HG03064 (cell line): ENCODE measurements around the gene MED13L.

Source experiments
- ATAC-seq: cut with Tn5 transposase; IDR thresholded peaks from one replicate; pipeline ENCODE4 v1.9.1; 2021; ENCODE audit warnings: low read depth; ENCODE audit not compliant: unreplicated experiment

Gene MED13L

DNA sequence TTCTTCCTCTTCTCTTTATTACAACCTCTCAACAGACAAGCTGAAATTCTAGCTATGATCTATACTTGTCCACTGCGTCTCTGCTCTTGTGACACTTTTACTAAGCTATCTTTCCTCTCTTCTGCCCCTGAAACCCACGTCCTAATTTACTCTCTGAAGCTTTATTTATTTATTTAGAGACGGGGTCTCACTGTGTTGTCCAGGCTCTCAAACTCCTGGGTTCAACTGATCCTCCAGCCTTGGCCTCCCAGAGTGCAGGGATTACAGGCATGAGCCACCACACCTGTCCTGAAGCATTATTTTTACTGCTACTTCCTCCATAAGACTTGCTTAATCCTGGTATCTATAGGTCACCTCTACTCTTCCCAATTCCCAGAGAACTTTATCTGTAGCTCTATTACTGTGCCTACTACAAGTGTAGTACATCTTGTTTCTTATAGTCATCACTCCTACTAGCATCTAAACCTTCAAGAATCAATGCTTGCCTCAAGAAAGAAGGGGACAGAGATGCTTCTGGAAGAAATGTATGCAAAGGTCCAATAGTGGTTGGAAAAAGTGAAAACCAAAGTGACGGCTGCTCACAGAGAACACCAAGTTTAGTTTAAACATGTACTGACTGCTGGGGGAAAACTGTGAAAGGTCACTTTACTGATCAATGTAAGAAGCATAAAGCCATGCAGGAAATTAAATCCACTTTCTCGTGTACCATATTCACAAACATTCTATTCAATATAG lies 61.3 kb downstream of the MED13L start:
- no peak for ATAC-seq

DNA sequence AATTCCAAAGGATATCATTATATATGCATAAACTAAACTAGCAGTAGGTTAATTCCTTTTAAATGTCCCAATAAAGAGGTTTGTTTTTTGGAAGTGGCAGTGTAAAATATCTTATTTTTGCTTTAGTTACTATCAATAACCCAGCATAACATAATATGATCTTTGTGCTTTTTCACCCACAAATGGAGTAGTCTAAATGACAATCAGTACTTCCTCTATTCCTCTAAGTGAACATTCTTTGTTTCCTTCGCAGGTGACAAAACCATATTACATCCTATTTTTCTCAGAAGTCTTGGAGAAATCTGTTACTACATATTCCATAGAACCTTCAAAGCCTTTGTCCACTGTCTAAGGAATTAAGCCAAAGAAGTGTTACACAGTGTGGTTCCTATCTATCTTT lies 62.5 kb downstream of the MED13L start:
- ATAC-seq = no peak

DNA sequence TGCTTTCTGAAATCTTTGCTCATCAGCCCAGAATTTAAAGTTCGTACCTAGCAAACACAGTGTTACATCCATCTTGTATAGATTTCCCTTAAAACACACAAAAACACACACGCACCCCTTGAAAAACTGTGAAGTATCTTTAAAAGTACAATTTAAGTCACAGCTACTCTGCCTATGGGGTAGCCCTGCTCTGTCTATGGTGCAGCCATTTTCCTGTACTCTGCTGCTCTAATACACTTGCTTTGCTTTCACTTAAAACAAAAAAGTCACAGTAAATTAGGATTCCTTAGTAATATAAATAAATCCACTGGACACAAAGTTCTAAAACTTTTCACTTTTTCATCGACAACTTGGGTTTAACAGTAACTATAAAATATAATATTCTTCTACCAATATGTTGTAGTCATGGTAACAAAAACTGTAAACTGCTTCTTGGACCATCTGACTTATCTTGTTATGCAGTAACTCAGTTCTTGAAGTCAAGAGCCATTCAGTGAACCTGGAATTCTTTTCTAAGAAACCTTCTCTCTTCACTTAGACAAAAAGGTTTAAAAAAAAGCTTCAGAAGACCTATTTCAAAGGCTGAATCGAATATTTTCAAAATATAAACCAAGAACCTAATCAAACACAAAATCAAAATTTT lies 63.5 kb downstream of the MED13L start:
- no peak for ATAC-seq

DNA sequence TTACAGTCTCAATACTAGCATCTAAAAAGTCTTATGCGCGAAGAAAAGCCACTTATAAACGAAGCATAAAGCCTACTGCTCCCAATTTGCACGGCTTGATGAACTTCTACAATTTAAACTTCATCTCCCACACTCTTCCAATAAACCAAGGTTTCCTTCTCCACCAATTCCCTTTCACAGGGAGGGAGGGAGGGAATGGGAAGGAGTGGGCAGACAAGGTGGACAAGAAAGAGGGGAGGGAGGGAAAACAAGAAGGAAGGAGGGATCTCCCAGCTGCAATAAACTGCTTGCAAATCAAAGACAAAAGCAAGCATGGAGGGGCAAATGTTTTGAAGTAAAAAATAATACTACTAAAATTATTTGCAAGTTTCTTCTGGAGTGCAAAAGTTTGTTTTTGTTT lies 64.5 kb downstream of the MED13L start:
- no peak for ATAC-seq

DNA sequence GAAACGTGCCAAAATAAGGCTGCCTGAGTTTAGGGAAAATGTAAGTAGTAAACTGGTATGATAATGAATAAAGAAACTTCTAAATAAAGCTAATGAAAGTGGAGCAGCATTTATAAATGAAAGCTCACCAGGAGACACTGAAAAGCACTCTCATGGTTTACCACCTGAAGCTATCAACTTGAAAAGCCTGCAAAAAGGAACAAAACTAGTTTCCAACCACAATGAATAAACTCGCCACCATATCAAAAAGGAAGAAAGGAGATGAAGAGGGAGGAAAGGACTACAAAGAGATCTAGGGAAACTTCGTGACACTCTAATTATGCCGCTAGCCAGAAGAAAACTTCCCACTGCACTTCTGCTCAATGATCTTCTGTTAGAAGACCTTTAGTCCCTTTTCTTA lies 66.7 kb downstream of the MED13L start:
- ATAC-seq = no peak

DNA sequence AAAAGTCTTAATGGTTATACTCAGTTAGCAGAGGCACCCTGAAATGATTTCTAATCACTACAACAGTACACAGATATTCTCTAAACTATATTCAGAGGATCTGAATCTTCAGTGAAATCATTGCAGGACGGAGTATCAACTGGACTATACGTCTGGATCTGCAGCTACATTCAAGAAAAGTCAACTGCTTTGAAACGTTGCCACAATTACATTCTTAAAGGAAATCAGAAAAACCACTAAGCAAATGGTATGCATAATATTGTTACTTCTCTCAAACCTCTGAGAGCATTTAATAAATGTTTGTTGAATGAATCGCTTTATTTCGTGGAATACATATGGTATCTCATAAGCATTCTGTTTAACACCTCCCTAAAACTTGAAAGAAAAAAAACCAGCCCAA lies 67.4 kb downstream of the MED13L start:
- ATAC-seq = no peak

DNA sequence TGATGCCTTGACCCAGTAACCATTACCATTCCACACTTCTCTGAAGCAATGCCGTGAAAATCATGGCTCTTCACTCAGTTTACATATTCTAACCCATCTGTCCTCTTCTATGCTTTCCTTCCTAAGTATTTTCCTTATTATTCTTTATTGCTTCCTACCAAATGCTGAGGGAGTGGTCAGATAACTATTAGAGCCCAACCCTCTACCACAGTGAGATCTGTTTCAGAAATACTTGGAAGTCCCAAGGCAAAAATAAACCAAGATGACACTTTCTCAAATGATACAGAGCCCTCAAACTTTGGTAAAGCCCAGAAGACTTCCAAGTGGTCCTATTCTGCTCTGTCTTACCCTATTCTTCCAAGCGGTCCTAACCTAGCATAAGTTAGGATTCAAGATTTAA lies 68.0 kb downstream of the MED13L start:
- no peak for ATAC-seq

DNA sequence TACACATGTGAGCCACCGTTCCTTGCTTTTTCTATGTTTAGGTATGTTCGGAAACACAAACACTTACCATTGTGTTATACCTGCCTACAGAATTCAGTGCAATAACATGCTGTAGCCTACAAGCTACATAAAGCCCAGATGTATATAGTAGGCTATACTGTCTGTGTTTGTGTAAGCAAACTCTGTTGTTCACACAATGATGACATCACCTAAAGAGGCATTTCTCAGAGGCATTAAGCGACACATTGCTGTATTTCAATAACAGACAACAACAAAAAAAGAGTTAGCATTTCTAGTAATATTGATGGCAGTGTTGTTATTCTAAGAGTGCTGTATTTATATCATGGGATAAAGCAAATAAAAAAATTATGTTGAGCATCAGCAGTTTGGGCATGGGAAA lies 70.2 kb downstream of the MED13L start:
- no peak for ATAC-seq

DNA sequence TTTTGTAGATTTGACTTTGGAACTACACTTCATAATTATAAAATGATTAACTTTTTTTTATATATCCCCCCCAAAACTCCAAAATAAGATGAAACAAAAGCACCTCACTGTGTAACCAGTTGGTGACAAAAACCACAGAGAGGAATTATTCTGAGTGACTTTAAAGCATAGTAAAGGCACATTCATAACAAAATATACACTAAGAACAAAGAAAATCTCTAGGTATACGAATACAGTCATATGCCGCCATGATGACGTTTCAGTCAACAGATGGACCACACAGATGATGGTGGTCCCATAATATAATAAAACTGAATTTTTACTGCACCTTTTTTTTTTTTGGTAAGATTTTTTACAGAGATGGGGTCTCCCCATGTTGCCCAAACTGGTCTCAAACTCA lies 70.7 kb downstream of the MED13L start:
- no peak for ATAC-seq

DNA sequence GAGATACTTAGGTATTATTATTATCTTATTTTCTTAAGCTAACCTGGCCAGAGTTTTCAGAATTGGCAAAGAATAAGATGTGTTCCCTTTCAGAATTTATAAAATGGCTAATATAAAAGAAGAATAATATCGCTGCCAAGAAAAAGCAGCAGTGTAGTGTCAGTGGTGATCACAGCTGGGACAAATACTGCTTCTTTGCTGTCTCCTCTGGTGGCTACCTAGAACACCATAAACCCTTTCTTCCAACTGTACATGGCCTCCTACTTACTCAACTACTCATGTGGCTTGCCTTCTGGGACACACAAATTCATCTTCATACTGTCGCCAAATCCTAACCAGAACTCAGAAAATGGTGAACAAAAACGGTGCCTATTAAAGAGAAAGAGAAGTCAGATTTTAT lies 72.7 kb downstream of the MED13L start:
- no peak for ATAC-seq

DNA sequence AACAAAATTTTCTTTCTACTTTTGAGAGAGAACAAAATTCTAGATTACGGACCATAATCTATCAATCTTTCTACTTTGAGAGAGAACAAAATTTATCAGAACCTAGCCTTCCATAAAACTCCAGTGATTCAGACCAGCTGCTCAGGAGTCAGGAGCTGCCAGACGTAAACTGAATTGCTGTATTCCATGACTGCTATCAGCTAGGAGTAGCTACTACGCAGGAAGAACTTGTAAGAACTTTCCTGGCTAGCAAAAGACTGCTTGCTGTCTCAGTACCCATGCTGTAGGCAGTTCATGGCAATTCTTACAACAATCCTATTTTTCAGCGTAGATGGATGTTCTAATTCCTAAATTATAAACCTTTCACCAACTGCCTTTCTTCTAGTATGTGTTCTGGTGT lies 73.3 kb downstream of the MED13L start:
- ATAC-seq = no peak

DNA sequence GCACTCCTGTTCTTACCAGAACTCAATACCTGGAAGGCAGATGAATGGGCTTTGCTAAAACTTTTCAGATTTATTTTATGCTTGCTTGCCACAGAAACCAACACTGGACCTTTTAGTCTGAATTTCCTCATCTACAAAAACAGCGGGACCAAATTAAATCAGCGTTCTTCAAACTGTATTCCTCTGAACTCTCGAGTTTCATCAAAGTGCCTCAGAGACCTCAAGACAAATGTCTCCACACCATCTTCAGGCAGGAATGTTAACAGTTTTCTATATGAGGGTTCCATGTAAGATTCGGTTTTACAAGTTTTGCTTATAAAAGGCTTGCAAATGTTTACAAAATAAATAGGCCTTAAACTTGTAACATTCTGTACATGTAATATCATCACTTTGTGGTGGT lies 74.6 kb downstream of the MED13L start:
- no peak for ATAC-seq

DNA sequence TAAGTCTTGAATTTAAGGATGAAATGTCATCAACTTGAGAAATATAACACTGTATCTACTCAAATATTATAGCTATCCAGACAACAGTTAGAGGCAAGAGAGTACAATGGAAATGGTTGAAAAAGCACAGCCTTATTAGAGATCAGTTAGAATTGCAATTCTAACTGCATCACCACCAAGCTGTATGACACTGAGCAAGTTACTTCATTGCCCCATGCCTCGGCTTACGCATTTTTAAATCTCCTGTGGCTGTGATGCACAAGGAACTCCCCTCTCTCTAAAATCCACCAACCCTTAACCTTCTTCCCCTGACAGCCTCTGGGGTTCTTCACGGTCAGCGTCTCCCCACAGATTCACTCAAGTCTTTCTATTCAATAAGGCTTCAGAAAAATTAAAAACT lies 75.1 kb downstream of the MED13L start:
- no peak for ATAC-seq

DNA sequence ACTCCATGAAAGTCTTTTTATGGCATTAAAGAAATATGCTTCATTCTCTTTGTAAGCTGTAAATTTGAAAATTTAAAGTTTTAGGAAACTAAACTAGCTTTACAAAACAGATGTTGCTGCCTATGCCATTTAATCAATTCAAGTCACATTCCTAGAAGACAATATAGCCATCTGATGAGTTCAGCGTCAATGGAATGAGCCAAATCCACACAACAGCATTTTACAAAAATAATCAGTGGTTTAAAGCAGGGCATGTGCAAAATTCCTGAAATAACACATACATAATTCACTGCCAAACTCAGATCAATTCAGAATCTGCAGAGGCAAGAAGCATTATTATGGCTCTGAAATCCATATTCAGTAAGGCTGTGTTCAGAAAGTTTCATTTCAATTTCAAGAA lies 75.6 kb downstream of the MED13L start:
- no peak for ATAC-seq

DNA sequence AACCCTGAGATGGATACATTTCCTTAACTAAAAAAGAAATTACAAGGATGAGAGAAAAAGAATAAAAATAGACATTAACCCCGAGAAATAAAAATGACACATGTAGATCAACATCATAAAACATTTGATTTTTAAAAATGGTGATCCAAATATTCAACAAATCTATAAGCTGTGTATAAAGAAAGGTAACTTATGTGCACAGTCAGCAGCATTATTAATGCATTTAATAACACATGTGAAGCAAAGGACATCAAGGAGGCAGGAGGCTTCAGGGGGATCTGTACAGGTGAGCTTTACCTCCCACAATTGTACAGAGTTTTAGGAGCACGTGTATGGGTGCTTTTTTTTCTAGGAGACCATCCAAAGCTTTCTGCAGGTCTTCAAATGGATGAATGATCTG lies 76.1 kb downstream of the MED13L start:
- no peak for ATAC-seq

DNA sequence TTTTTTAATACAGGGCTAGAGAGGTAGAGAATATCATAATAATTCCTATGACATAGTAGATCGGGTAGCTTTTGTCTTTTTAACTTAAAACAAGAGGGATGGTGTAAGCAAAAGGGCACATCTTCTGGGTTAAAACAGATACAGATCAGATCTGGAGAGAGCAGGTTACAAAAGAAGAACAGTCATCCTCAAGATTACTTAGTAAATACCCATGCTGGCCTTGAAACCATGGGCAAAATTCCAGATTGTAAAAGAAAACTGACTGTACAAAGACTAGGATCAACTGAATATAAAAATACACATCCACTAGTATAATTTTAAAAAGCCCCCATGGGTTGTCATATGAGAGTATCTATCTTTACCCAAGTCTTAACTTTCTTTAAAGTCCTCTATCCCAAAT lies 76.7 kb downstream of the MED13L start:
- no peak for ATAC-seq

DNA sequence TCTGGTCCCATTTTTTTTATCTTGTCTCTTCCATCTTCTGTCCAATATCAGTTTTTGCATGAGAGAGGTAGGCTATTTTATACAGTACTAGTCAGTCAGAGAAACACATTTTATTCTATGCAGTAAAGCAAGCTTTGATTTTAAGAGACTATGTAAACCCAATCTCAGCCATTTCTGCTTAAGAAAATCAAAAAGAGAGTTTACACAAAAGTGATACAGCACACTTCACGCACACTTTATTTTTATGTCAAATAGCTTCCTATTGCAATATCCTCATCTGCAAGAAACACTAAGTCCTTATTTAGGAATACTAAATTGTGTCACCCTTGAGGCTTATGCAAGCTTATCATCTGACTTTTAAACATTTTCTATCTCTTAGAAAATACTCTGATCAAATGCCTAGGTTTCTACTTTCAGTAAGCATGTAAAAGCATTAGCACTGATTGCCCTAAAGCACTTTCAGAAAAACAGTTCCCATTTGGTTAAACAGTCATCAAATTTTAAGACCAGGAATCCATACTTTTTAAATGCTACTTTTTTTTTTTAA lies 78.3 kb downstream of the MED13L start:
- ATAC-seq = no peak

DNA sequence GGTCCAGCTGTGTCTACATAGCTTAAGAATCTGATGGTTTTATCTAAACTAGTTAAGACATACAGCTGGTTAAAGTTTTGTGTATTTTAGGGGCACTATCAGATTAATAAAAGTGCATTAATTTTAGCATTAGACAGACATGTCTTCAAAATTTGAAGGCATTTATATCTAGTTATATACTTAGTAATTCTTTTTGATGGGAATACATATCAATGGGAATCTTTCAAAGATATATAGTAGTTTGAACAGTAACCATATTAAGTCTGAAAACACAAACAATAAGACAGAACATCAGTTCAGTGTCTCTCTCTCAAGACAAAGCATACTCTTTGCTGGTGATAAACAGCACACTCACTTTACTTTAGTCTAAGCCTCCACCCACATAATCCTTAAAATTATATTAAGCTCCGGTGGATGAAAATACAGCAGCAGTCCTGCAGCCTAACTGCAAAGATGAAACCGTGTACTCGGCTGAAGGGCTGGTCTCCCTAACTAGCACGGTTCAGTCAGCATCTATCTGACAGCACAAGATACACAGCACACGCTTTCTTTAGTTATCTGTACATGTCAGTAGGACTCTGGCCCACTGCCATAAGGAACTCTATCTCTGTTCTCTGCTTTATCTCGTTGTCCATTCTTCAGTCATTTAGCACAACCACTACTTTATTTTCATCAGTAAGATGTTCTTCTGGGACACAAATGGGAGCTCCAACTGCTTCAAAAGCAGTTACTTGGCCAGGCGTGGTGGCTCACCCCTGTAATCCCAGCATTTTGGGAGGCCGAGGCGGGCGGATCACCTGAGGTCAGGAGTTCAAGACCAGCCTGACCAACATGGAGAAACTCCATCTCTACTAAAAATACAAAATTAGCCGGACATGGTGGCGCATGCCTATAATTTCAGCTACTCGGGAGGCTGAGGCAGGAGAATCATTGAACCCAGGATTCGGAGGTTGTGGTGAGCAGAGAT lies 80.5 kb downstream of the MED13L start:
- no peak for ATAC-seq

DNA sequence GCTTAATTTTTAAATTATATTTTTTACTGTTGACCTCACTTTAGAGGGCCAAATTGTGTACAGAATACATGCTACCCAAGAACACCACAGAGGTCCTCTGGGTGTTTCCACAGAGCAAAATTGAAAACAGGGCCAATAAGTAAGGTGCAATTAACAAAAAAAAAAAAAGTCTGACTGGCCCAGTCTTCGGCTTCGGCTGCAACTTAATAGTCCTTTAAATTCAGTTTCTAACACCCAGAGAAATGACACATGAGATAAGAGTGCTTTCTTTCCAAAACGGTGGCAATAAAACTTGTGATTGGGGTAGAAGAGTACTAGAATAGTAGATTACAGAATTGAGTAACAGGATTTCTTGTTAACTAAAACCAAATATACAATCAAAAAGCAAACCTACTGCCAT lies 81.3 kb downstream of the MED13L start:
- no peak for ATAC-seq

DNA sequence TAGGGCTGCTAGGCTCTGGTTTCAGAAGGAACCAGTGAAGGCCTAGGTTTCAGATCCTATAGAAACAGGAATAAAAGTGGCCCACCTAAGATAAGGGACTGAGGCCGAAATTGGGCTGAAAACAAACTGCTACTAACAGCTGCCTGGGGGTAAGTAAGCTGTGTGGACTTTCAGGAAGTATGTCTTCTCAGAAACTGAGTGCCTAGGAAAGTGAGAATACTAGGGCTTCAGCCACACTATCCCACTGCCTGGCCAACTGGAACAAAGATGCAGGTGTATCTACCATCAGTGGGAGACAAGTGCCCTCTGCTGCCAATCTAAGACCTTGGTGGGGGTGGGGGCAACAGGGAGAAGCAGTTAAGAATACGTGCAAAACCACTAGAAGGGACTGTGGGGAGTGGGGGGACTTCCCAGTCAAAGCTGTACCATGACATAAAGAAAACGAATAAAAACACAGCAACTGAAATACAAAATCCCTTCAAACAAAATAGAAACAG lies 82.5 kb downstream of the MED13L start:
- peak; percentile 84 for ATAC-seq

DNA sequence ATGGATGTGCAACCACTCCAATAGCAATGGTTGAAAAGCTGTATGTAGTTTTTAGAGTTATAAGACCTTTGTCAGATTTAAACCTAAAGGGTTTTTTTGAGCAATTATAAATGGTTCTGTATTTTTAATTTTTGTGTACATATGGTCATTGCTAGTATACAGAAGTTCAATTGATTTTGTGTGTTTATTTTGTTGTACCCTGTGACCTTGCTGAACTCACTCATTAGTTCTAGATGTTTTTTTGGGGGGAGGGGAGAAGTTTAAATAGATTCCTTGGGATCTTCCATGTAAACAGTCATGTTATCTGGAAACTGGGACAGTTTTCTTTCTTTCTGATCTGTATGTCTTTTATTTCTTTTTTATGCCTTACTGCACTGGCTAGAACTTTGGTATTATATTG lies 87.8 kb downstream of the MED13L start:
- no peak for ATAC-seq
